COR-L47 (cell line): ENCODE measurements around the gene HOXC6.
"Not testable (repeated sequence)": the region's sequence is repeated elsewhere in the genome, so short reads cannot be mapped to it uniquely, and the experiment has no call there.

Experiments used
- DNase-seq: peaks from one replicate; lab custom pipeline; 2025; lab: John Stamatoyannopoulos, UW

Gene HOXC6

DNA sequence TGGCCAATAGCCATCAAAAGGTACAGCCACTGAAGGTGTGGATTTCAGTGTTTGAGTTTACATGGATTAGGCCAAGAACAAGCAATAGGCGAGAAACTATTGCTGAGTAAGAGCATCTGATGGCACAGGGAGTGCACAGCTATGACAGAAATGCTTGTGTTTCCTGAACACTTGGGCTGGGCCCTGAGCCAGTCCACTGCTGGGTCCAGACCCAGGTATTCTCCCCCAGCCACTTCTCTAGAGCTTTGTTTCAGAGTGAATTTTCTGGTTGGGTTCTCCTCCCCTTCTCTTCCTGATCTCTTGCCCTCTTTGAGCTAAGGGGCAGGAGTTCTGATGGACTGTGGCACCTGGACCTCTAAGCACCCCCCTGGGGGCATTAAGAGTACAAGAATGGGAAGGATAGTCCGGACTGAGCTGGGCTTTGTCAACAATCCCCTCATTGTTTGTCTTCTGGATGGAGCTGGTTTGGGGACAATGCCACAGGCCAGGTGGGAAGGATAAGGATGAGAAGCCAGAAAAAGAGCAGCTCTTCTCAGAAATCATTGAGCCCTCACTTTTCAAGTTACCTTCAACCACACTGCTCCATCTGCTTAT, 13.0 kb downstream of the HOXC6 start:
- DNase-seq = no peak

- DNase-seq = not testable (repeated sequence)
These were observed 13.8 kb downstream of the HOXC6 start for GRCh38 chr12:54042033-54042432.

DNA sequence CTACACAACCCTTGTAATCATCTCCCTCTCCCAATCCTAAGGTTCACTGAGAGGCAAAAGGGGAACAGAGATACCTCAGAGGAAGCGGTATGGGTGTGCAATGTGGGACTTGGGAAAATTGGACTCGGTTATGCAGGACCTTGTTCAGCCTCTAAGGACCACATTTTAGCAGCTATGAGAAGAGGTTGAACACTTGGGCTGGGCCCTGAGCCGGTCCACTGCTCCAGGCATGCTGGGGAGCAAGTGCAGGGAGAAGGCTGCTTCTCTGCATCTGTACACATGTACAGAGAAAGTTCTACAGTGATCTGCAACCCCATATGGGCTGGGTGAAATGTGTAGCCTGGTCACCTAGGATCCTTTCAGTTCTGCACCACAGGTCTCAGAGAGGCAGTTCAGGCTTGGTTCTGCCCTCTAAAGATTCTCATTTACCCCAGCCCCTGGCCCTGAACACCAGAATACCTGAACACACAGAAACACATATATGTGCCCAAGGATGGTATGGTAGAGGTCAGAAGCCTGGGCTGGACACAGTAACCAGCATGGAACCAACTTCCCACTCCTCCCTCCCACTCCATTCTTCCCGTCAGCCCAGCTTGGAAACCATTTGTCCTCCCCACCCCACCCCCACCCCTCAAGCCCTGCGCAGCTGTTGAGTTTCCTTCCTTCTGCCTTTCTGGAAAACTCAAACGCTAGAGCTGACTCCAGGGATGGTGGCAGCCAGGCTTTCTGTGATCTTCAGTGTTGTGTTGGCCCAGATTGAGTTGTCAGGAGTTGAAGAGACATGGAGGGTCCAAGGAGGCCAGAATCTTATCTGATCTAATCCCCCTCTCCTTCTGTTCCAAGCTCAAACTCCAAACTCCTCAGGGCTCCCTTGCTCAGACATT, 15.0 kb downstream of the HOXC6 start:
- no peak for DNase-seq

GRCh38 chr12:54044425-54045103, 16.3 kb downstream of the HOXC6 start:
- no peak for DNase-seq

DNA sequence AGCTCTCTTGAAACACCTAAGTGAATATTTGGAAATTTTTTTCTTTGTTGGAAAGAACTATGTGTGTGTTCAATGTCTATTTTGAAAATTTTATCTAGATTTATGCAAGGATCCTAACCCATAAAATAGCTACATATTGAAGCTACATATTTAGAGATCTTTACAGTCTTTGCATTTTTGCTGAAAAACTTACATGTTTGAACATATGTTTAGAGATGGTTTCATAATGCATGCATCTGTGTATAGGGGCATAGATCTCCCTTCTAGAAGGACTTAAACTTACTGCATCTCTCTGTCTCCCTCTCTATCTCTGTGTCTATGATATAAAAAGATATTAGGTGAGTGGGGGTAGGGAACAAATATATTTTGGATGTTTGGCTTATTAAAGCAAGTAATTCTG, 17.2 kb downstream of the HOXC6 start:
- no peak for DNase-seq

DNA sequence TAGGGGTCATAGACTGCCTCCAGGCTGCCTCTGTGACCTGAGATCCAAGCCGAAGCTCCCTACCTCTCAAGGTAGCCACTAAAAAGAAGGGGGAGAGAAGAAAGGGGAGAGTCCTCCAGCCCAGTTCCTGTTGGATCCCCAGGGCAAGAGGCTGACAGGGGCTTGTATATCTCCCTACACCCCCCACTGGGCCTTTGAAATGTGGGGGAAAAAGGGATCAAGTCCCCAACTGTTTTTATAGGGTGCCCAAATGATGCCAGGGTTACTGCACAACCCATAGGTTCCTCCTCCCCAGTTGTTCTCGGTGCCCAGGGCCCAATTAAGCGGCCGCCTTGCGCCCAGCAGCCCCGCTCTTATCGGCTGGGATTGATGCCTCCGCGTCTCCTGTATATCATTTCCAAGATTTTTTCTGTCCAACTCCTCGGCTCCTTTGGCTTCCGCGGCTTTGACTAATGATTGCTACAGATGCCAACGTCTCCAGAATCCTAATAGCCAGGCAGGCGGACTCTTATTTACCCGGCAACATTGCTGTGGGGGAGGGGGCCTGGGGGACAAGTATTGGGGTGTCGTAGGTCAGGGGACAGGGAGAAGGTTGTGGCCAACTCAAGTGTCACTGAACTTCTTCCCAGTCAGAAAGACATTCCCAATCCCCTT, 17.8 kb downstream of the HOXC6 start:
- no peak for DNase-seq

DNA sequence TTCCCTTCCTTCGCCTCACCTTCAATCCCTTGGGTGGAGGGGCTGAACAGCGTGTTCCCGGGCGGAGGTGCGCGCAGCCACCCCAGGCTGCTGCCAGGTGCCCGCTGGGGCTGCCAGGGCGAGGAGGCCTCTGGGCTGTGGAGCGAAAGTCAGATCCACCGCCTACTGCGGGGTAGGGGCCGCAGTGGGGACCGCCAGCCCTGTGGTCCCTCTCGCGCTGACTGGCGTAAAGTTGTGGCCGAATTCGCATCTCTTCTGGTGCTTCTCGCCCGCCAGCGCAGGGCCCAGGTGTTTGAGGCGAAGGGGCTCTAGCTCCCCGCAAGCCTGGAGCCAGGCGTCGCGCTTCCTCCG, 18.5 kb downstream of the HOXC6 start:
- no peak for DNase-seq

DNA sequence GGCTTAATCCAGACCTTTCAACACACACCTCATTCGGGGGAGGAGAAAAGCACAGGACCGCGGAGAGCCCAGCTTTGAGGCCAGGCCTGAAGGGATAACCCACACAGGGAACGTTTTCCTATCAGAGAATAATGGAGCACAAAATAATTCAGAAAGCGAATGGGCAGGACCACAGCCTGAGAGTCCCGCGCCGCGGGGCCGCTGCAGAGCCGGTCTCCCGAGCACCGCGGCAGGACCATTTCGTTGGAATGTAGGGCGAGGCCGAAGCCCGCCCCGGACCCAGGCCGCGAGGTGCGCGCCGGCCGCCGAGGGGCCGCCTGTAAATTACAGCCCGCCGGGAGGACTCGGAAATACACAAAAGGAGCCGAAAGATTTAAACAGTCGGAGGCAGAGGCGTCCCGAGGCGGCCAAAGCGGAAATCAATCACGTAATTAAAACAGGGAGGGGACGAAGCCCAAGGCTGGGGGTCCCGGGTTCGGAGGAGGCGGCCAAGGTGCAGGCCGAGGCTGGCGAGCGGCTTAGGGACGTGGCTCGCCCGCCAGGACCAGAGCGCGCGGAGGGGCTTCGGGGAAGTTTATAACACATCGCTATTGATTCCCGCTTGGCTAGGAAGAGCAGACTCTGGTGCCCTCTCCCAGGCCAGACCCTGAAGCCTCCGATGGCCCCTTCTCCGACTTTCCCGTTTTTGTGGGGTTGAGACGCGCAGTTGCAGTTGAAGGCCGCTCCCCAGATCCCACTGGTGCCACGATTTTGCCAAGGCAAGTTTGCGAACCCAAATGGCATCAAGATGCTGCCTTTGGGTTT, 19.1 kb downstream of the HOXC6 start:
- DNase-seq = no peak

GRCh38 chr12:54047964-54048303, 19.7 kb downstream of the HOXC6 start:
- DNase-seq = no peak

DNA sequence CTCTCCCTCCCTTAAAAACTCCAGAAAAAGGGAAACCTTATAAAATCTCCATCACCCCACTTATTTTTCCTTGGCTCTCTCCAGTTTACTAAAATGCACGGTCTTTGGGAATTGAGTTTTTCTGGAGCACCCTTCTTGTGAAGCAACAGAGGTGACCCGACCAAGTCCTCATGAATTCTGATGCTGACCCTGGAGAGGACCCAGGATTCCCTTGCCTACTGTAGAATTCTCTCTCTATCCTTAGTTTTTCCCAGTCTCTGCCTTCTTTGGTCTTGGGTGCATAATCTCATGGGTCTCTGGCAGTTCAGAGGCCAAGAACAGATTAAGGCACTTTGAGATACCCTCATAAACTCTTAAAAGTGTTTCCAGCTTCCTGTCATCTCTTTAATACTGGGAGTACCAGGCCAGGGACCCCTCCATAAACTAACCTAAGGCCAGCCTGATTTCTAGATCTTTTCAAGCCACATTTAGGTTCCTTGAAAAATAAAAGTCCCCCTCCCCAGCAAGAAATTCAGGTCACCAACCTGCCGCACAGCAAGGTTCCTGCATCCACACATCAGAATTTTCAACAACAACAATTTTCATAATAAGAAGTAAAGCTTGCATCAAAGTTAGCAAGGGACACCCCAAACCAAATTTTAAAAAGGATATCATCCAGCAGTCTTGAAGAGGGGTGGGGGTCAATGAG, 20.3 kb downstream of the HOXC6 start:
- no peak for DNase-seq

GRCh38 chr12:54049108-54049507, 20.9 kb downstream of the HOXC6 start:
- no peak for DNase-seq

DNA sequence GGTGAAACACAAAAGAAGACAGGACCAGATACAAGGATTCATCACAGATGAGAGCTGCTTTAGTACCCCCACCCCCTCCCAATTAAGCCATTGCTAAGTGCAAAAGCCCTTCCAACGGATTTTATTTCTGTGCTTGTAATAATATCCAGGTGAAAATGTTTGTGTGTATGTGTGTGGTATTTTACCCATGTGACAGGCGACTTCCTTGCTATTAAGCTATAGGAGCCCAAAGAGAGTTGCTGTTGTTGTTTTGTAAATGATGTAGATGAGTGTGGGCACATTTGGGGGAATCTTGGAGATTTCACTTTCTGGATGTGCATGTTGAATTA, 22.2 kb downstream of the HOXC6 start:
- DNase-seq = no peak

- DNase-seq = no peak
These were observed 23.0 kb downstream of the HOXC6 start for GRCh38 chr12:54051026-54051842.

- no peak for DNase-seq
These were observed 23.7 kb downstream of the HOXC6 start for GRCh38 chr12:54051874-54052437.

GRCh38 chr12:54052438-54053002, 24.3 kb downstream of the HOXC6 start:
- no peak for DNase-seq

- no peak for DNase-seq
These were observed 24.9 kb downstream of the HOXC6 start for GRCh38 chr12:54053003-54053750.

- no peak for DNase-seq
These were observed 25.8 kb downstream of the HOXC6 start, which contains the start of gene HOXC4 for GRCh38 chr12:54053751-54054741. HOXC4 (plus strand) TSS chr12:54053835; CDS start chr12:54053923, 88 bp downstream.

DNA sequence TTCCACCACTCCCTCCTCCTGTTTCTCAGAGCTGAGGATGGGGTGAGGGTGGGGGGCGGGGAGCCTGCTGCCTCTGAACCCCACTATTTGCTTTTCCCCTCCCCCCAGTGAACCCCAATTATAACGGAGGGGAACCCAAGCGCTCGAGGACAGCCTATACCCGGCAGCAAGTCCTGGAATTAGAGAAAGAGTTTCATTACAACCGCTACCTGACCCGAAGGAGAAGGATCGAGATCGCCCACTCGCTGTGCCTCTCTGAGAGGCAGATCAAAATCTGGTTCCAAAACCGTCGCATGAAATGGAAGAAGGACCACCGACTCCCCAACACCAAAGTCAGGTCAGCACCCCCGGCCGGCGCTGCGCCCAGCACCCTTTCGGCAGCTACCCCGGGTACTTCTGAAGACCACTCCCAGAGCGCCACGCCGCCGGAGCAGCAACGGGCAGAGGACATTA, 26.5 kb downstream of the HOXC6 start:
- DNase-seq = no peak
